HCT116 (cell line): ENCODE data around the gene ZNF888. TPM values are rescaled to one million over a fixed set of nuclear protein-coding genes. Genes with fewer than 3 reads are reported as not detected.

Source experiments
- ATAC-seq: fragments of 200-7000 bp; cut with Tn5 transposase; 2 replicates; pipeline ENCODE4 v1.9.1; 2020; ENCODE audit warnings: mild to moderate bottlenecking, moderate library complexity
- BruUV-seq: library from RNA; stranded (reverse); fragments of 400-500 nt; replicated peaks from 2 replicates; lab custom pipeline; 2021; lab: Mats Ljungman, UMichigan
- CTCF ChIA-PET: fragments of 300-600 bp; sonication (Branson Sonifier 250); formaldehyde crosslinking; loops from one replicate; lab custom pipeline; 2021; ENCODE audit warnings: antibody characterized with exemption; lab: Charles Lee
- POLR2A ChIA-PET: fragments of 300-600, 350-600 bp; sonication (Branson Sonifier 250); formaldehyde crosslinking; loops from one replicate; lab custom pipeline; 2021; ENCODE audit warnings: antibody characterized with exemption; lab: Charles Lee
- RAD21 ChIA-PET, 2 experiments: fragments of 300-600 bp; sonication (Branson Sonifier 250); formaldehyde crosslinking; loops; one replicate each; lab custom pipeline; 2023; ENCODE audit warnings: low total read pairs in 2 of 2; ENCODE audit not compliant: uncharacterized antibody in 2 of 2, unreplicated experiment in 2 of 2, low non-redundant PET in 1 of 2; lab: Charles Lee
- DNase-seq: peaks from one replicate; pipeline ENCODE4 v3.0.0-alpha.2; 2010; ENCODE audit warnings: low read depth, low spot score
- H2AFZ ChIP-seq: fragments of 200-600 bp; shearing (Covaris generic), sonication (generic); 2 replicates; pipeline ENCODE4 v1.6.1; 2017; ENCODE audit warnings: low read depth, mixed run types, mixed read lengths, antibody characterized with exemption, low read length; ENCODE audit not compliant: poor library complexity, severe bottlenecking
- H3K27ac ChIP-seq: 2 replicates; pipeline ENCODE4 v1.5.1; 2012; ENCODE audit warnings: low read depth, low read length
- H3K27me3 ChIP-seq: fragments of 200-600 bp; sonication (generic); 2 replicates; pipeline ENCODE4 v1.6.1; 2016; ENCODE audit warnings: mixed run types, low read length, mixed read lengths; ENCODE audit not compliant: insufficient read depth
- H3K36me3 ChIP-seq, 2 experiments: fragments of 200-500 bp in 1 of 2; fragments of 200-600 bp in 1 of 2; sonication (Bioruptor generic) in 1 of 2; sonication (generic) in 1 of 2; 2 replicates each; pipeline versions ENCODE4 v1.5.1 to v1.6.1; 2014 to 2016; ENCODE audit warnings: low read length in 2 of 2, inconsistent platforms in 1 of 2, mixed read lengths in 1 of 2, mixed run types in 1 of 2; ENCODE audit not compliant: insufficient read depth in 2 of 2, control insufficient read depth in 1 of 2
- H3K4me1 ChIP-seq, 2 experiments: fragments of 200-600 bp in 1 of 2; sonication (generic) in 1 of 2; 2 replicates each; pipeline versions ENCODE4 v1.5.1 to v1.6.1; 2012 to 2017; ENCODE audit warnings: low read length in 2 of 2, inconsistent platforms in 1 of 2, mild to moderate bottlenecking in 1 of 2, mixed read lengths in 1 of 2, mixed run types in 1 of 2, moderate library complexity in 1 of 2; ENCODE audit not compliant: insufficient read depth in 2 of 2, control insufficient read depth in 1 of 2
- H3K4me2 ChIP-seq: fragments of 200-600 bp; sonication (generic); 2 replicates; pipeline ENCODE4 v1.6.1; 2017; ENCODE audit warnings: mixed run types, low read length, mixed read lengths
- H3K4me3 ChIP-seq, 2 experiments: fragments of 200-600 bp in 1 of 2; sonication (generic) in 1 of 2; replicated peaks in 1 of 2; 2 replicates each; pipeline ENCODE4 v1.5.1; 2011 to 2016; ENCODE audit warnings: low read length in 2 of 2, control low read depth in 1 of 2, low read depth in 1 of 2, mild to moderate bottlenecking in 1 of 2, mixed read lengths in 1 of 2, mixed run types in 1 of 2
- H3K79me2 ChIP-seq: fragments of 200-600 bp; sonication (generic); 2 replicates; pipeline ENCODE4 v1.6.1; 2017; ENCODE audit warnings: mild to moderate bottlenecking, mixed run types, low read length, moderate library complexity, mixed read lengths; ENCODE audit not compliant: insufficient read depth
- H3K9ac ChIP-seq: fragments of 200-600 bp; sonication (generic); 2 replicates; pipeline ENCODE4 v1.6.1; 2016; ENCODE audit warnings: low read length, mixed read lengths
- H3K9me2 ChIP-seq: fragments of 200-600 bp; sonication (generic), shearing (Covaris generic); 2 replicates; pipeline ENCODE4 v1.6.1; 2017; ENCODE audit warnings: mixed run types, mild to moderate bottlenecking, moderate library complexity; ENCODE audit not compliant: insufficient read depth
- H3K9me3 ChIP-seq, 2 experiments: fragments of 200-500 bp in 1 of 2; fragments of 200-600 bp in 1 of 2; sonication (Bioruptor generic) in 1 of 2; sonication (generic) in 1 of 2; 2 replicates each; pipeline ENCODE4 v1.6.1; 2014 to 2017; ENCODE audit warnings: low read length in 2 of 2, mixed read lengths in 2 of 2, inconsistent platforms in 1 of 2, low read depth in 1 of 2, mild to moderate bottlenecking in 1 of 2, mixed run types in 1 of 2, moderate library complexity in 1 of 2; ENCODE audit not compliant: control insufficient read depth in 1 of 2, insufficient read depth in 1 of 2
- H4K20me1 ChIP-seq: fragments of 200-600 bp; sonication (generic), shearing (Covaris generic); 2 replicates; pipeline ENCODE4 v1.6.1; 2017; ENCODE audit warnings: mixed run types, mild to moderate bottlenecking, moderate library complexity; ENCODE audit not compliant: insufficient read depth
- ATF3 ChIP-seq: IDR thresholded peaks from 2 replicates; pipeline ENCODE4 v1.6.1; 2012
- CBX3 ChIP-seq: IDR thresholded peaks from 2 replicates; pipeline ENCODE4 v1.6.1; 2012; ENCODE audit warnings: low read depth
- EGR1 ChIP-seq: IDR thresholded peaks from 2 replicates; pipeline ENCODE4 v1.6.1; 2012; ENCODE audit warnings: low read depth
- ELF1 ChIP-seq: IDR thresholded peaks from 2 replicates; pipeline ENCODE4 v1.6.1; 2012; ENCODE audit warnings: low read depth, borderline replicate concordance
- FOSL1 ChIP-seq: IDR thresholded peaks from 2 replicates; pipeline ENCODE4 v1.6.1; 2012; ENCODE audit warnings: low read depth
- MAX ChIP-seq: IDR thresholded peaks from 2 replicates; pipeline ENCODE4 v1.6.1; 2012
- POLR2AphosphoS5 ChIP-seq: IDR thresholded peaks from 2 replicates; pipeline ENCODE4 v1.6.1; 2011; ENCODE audit warnings: mild to moderate bottlenecking, low read depth, low read length, moderate library complexity
- REST ChIP-seq: IDR thresholded peaks from 2 replicates; pipeline ENCODE4 v1.6.1; 2012; ENCODE audit warnings: low read depth
- SRF ChIP-seq: IDR thresholded peaks from 2 replicates; pipeline ENCODE4 v1.6.1; 2012; ENCODE audit warnings: low read depth
- ZFX ChIP-seq: fragments of 450-650 bp; IDR thresholded peaks from 2 replicates; pipeline ENCODE4 v1.6.1; 2017
- intact Hi-C: fragments of 100-400 bp; cut with micrococcal nuclease; formaldehyde crosslinking; loops from 2 replicates; pipeline ENCODE4 v1.10.0; 2022
- total RNA-seq: library from RNA; stranded (reverse); gene quantifications from one replicate; pipeline ENCODE4 v1.2.1, GENCODE V29; 2021; ENCODE audit not compliant: unreplicated experiment

ZNF888 gene
- total RNA-seq, 1 experiment from 2014 or later, result 6.4 TPM

- no TSS peak for BruUV-seq
- Histone ChIP-seq H2AFZ (peak overlapping the region; percentile 77), H3K4me1 (peaks cover 5 to 12% of the 10 kb centered on the region in 2 experiments; a peak in 2 of 4 replicates)
- RAD21 ChIA-PET, result no interaction called here
- intact Hi-C loops, result loop anchor here (2.0 to 5.0 kb wide), 2 partner anchors 20 to 45 kb away; partner anchors contain the start of genes ZNF320 and ZNF816
- ATAC-seq, result peak; percentile 98
- TF ChIP-seq SRF (no peak), CBX3 (no peak), EGR1 (peak; percentile 52; the same call in 1 of the 2 replicates), MAX (0 out of 2 replicates have a peak, but pooled peaks have one; percentile 24), ATF3 (no peak), ZFX (no peak), ELF1 (peak; percentile 87), FOSL1 (no peak), REST (no peak), POLR2AphosphoS5 (peak; percentile 90)
- TF ChIP-seq, all 23 proteins: peak for 4
- peak overlapping the region; percentile 71 to 87 for H3K4me3 ChIP-seq
- peak overlapping the region; percentile 87 for H3K4me2 ChIP-seq
- H4K20me1 ChIP-seq, result no peaks in the 10 kb centered on the region
- 0 out of 4 replicates have a peak, but pooled peaks cover 0 to 4% of the 10 kb centered on the region in 2 experiments for H3K9me3 ChIP-seq
- H3K9me2 ChIP-seq, result no peaks in the 10 kb centered on the region
- H3K36me3 ChIP-seq, result no peaks in the 10 kb centered on the region; a peak in 1 of 4 replicates
- H3K27ac ChIP-seq, result peak overlapping the region; percentile 43; the same call in 1 of the 2 replicates
- DNase-seq, result peak; percentile 59
- peaks cover 17% of the 10 kb centered on the region for H3K79me2 ChIP-seq
- no peaks in the 10 kb centered on the region for H3K27me3 ChIP-seq
- POLR2A ChIA-PET, result no interaction called here
- CTCF ChIA-PET, result no interaction called here
- H3K9ac ChIP-seq, result peak overlapping the region; percentile 73
Observed at GRCh38 chr19:52942386-52943133, 19.3 kb upstream of the ZNF888 start.
